Thyroid gland (tissue), 4 donors: Measurements from ENCODE around the gene ICOS. TPM values are rescaled to one million over a fixed set of nuclear protein-coding genes. Genes with fewer than 3 reads are reported as not detected.

Experiments
- DNase-seq, 2 donors: peaks; one replicate each; pipeline ENCODE4 v3.0.0-alpha.2; 2019
- H3K27ac ChIP-seq, 3 donors: fragments of 200-600 bp; sonication (generic); 1 replicate in 2 of 3; 2 replicates in 1 of 3; pipeline ENCODE4 v1.5.1; 2016 to 2019; ENCODE audit warnings: mild to moderate bottlenecking in 1 of 3, moderate library complexity in 1 of 3
- H3K27me3 ChIP-seq: fragments of 200-600 bp; sonication (generic); one replicate; pipeline ENCODE4 v1.5.1; 2019
- H3K36me3 ChIP-seq, 2 donors: fragments of 200-600 bp; sonication (generic); one replicate each; pipeline ENCODE4 v1.5.1; 2016 to 2019
- H3K4me1 ChIP-seq, 2 donors: fragments of 200-600 bp; sonication (generic); one replicate each; pipeline ENCODE4 v1.5.1; 2017 to 2019
- H3K4me3 ChIP-seq, 3 donors: fragments of 200-600 bp; sonication (generic); replicated peaks in 1 of 3; 1 replicate in 2 of 3; 2 replicates in 1 of 3; pipeline ENCODE4 v1.5.1; 2016; ENCODE audit warnings: mild to moderate bottlenecking in 1 of 3
- H3K9me3 ChIP-seq: fragments of 200-600 bp; sonication (generic); one replicate; pipeline ENCODE4 v1.5.1; 2017
- CTCF ChIP-seq, 6 experiments: fragments of 200-600 bp in 3 of 6; fragments of 450-650 bp in 3 of 6; sonication (generic) in 3 of 6; IDR thresholded peaks; one replicate each; pipeline ENCODE4 v1.5.1; 2016 to 2019; ENCODE audit warnings: antibody characterized with exemption in 6 of 6, mild to moderate bottlenecking in 2 of 6, inconsistent platforms in 1 of 6, moderate library complexity in 1 of 6
- POLR2A ChIP-seq, 2 donors: fragments of 450-650 bp; IDR thresholded peaks; one replicate each; pipeline ENCODE4 v1.6.1; 2017; ENCODE audit warnings: antibody characterized with exemption in 2 of 2, mild to moderate bottlenecking in 2 of 2, moderate library complexity in 1 of 2
- WGBS, 2 donors: methylation state at CpG; one replicate each; pipeline ENCODE4 v1.1.5; 2017; 5-methylcytosine and 5-hydroxymethylcytosine counted together
- intact Hi-C: fragments of 100-400 bp; cut with DNase I; formaldehyde crosslinking; loops from one replicate; pipeline ENCODE4 v1.15.1; 2023
- total RNA-seq, 4 donors: library from RNA; depleted of rRNA; stranded (reverse); fragments of >200 nt; gene quantifications; one replicate each; pipeline ENCODE4 v1.2.3, GENCODE V29; 2016

The ICOS gene, protein sequence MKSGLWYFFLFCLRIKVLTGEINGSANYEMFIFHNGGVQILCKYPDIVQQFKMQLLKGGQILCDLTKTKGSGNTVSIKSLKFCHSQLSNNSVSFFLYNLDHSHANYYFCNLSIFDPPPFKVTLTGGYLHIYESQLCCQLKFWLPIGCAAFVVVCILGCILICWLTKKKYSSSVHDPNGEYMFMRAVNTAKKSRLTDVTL
- total RNA-seq = 1 to 10 TPM in 2 of 4 donors, under 1 TPM in 1, not detected in 1; 0.59 to 1.2 (median 1.0) TPM

GRCh38 chr2:203936535-203936934, at the start of gene ICOS:
ICOS (plus strand) TSS chr2:203936763; CDS start chr2:203936815, 52 bp downstream.
- H3K27ac ChIP-seq = no peak within 1 kb of the TSS
- H3K4me1 ChIP-seq = no peaks in the 10 kb centered on the region
- no peaks in the 10 kb centered on the region for H3K27me3 ChIP-seq
- TF ChIP-seq CTCF (IDR thresholded peaks at IDR 0.05) (no peak), POLR2A (IDR thresholded peaks at IDR 0.05) (no peak)
- intact Hi-C loops = no loop called here
- WGBS, 2 donors = 74 to 75% methylated on average over 5 of the region's 5 CpGs
- H3K36me3 ChIP-seq = no peaks in the 10 kb centered on the region
- no peaks in the 10 kb centered on the region for H3K9me3 ChIP-seq
- DNase-seq = no peak
- no peak within 1 kb of the TSS for H3K4me3 ChIP-seq

GRCh38 chr2:203887677-203888076, 48.9 kb upstream of the ICOS start:
- no peak for TF ChIP-seq POLR2A (IDR thresholded peaks at IDR 0.05)
- TF ChIP-seq CTCF (IDR thresholded peaks at IDR 0.05) = no peak
- H3K9me3 ChIP-seq = no peaks in the 10 kb centered on the region
- intact Hi-C loops = no loop called here
- no peaks in the 10 kb centered on the region for H3K27me3 ChIP-seq
- no peak overlapping the region for H3K27ac ChIP-seq
- no peaks in the 10 kb centered on the region for H3K36me3 ChIP-seq
- no peaks in the 10 kb centered on the region for H3K4me1 ChIP-seq
- DNase-seq = no peak
- no peak overlapping the region for H3K4me3 ChIP-seq

GRCh38 chr2:203889542-203889941, 47.0 kb upstream of the ICOS start:
- Histone ChIP-seq H3K27me3 (no peaks in the 10 kb centered on the region), H3K4me3 (no peak overlapping the region), H3K4me1 (no peaks in the 10 kb centered on the region), H3K36me3 (no peaks in the 10 kb centered on the region), H3K27ac (no peak overlapping the region), H3K9me3 (no peaks in the 10 kb centered on the region)
- 90 to 100% methylated on average over 1 of the region's 1 CpG for WGBS, 2 donors
- no peak for DNase-seq
- intact Hi-C loops = no loop called here
- TF ChIP-seq CTCF (IDR thresholded peaks at IDR 0.05) = no peak
- TF ChIP-seq POLR2A (IDR thresholded peaks at IDR 0.05) = no peak

DNA sequence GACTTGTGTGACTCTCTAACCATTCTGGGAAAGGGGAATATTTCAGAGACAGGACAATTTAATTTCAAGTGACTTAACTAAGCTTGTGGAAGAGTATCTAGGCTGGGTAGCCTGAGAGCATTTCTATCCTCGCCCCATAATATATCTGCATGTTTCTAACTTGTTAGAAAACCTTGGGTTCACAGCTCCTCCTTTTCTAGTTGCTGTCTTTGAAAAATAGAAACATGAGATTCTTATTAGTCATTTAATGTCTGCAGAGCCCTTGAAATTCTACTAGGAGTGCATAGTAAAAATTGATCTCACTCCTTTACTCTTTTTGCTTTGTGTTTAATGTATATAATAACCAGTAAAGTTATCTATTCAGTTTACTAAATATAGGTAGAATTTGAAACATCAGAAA, 46.6 kb upstream of the ICOS start:
- no peak for DNase-seq
- H3K27me3 ChIP-seq = no peaks in the 10 kb centered on the region
- H3K4me3 ChIP-seq = no peak overlapping the region
- H3K36me3 ChIP-seq = no peaks in the 10 kb centered on the region
- WGBS, 2 donors = 95 to 98% methylated on average over 1 of the region's 1 CpG
- H3K9me3 ChIP-seq = no peaks in the 10 kb centered on the region
- H3K27ac ChIP-seq = no peak overlapping the region
- H3K4me1 ChIP-seq = no peaks in the 10 kb centered on the region
- intact Hi-C loops = no loop called here
- TF ChIP-seq CTCF (IDR thresholded peaks at IDR 0.05) (no peak), POLR2A (IDR thresholded peaks at IDR 0.05) (no peak)

DNA sequence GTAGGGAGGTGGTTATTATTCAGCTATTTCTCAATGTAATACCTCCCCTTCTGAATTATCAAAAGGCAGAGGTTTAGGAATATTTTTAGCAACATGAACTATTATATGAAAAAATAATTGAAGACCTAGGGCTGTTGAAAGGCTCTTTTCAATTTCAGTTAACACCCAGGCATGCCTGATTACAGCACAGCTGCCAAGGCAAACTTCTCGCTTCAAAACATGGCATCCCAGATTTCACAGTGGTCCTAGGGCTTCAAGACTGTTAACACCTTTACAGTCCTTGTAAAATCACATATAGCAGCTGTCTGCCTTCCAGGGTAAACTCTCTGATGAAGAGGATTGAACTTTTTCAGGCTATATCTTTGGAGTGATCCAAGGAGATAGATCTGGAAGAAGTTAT, 45.8 kb upstream of the ICOS start:
- H3K4me1 ChIP-seq = no peaks in the 10 kb centered on the region
- TF ChIP-seq POLR2A (IDR thresholded peaks at IDR 0.05) = no peak
- no peak for TF ChIP-seq CTCF (IDR thresholded peaks at IDR 0.05)
- H3K9me3 ChIP-seq = no peaks in the 10 kb centered on the region
- no peaks in the 10 kb centered on the region for H3K27me3 ChIP-seq
- no peak for DNase-seq
- intact Hi-C loops = no loop called here
- 89 to 100% methylated on average over 1 of the region's 1 CpG for WGBS, 2 donors
- H3K36me3 ChIP-seq = no peaks in the 10 kb centered on the region
- H3K27ac ChIP-seq = no peak overlapping the region
- H3K4me3 ChIP-seq = no peak overlapping the region
